Central memory CD8-positive, alpha-beta T cell (primary cell): ENCODE data around the gene ADAMTS14.
A peak's percentile ranks its signal among the peaks of the same experiment; 100 is the strongest.

Source experiments
- ATAC-seq: fragments of 150-1000 bp; cut with Tn5 transposase; replicated peaks from 2 replicates; pipeline ENCODE4 v1.10.0; 2022; ENCODE audit warnings: mild to moderate bottlenecking, moderate FRiP score, moderate number of reproducible peaks; ENCODE audit not compliant: poor library complexity, severe bottlenecking; ENCODE audit errors: extremely low read depth
- DNase-seq, 2 donors: peaks; one replicate each; pipeline ENCODE4 v3.0.0; 2021; ENCODE audit warnings: low spot score in 2 of 2
- H3K27ac Mint-ChIP-seq: one replicate; pipeline ENCODE4 v1.8.0; 2022; ENCODE audit warnings: low read depth, mild to moderate bottlenecking, moderate library complexity, mixed read lengths
- H3K27me3 Mint-ChIP-seq: one replicate; pipeline ENCODE4 v1.8.0; 2022; ENCODE audit warnings: mixed read lengths
- H3K36me3 Mint-ChIP-seq: one replicate; pipeline ENCODE4 v1.8.0; 2022; ENCODE audit warnings: mild to moderate bottlenecking, moderate library complexity, mixed read lengths; ENCODE audit not compliant: insufficient read depth
- H3K4me1 Mint-ChIP-seq: one replicate; pipeline ENCODE4 v1.8.0; 2022; ENCODE audit warnings: mixed read lengths
- H3K4me3 Mint-ChIP-seq: one replicate; pipeline ENCODE4 v1.8.0; 2022; ENCODE audit warnings: mild to moderate bottlenecking, moderate library complexity, mixed read lengths
- H3K9me3 Mint-ChIP-seq: one replicate; pipeline ENCODE4 v1.8.0; 2022; ENCODE audit warnings: mixed read lengths

Gene ADAMTS14

GRCh38 chr10:70781461-70782051 lies 109.2 kb downstream of the ADAMTS14 start:
- Mint-ChIP-seq H3K27me3 (no peaks in the 10 kb centered on the region), H3K9me3 (no peaks in the 10 kb centered on the region), H3K36me3 (no peaks in the 10 kb centered on the region), H3K4me3 (no peak overlapping the region), H3K4me1 (no peaks in the 10 kb centered on the region), H3K27ac (no peak overlapping the region)
- DNase-seq (no peak), ATAC-seq (no peak)

GRCh38 chr10:70782086-70782745 lies 109.9 kb downstream of the ADAMTS14 start:
- no peak overlapping the region for H3K4me3 Mint-ChIP-seq
- no peaks in the 10 kb centered on the region for H3K27me3 Mint-ChIP-seq
- no peak overlapping the region for H3K27ac Mint-ChIP-seq
- H3K36me3 Mint-ChIP-seq, result no peaks in the 10 kb centered on the region
- no peaks in the 10 kb centered on the region for H3K4me1 Mint-ChIP-seq
- H3K9me3 Mint-ChIP-seq, result no peaks in the 10 kb centered on the region
- no peak for ATAC-seq
- DNase-seq, result no peak

- no peak for ATAC-seq
- no peaks in the 10 kb centered on the region for H3K27me3 Mint-ChIP-seq
Measured at GRCh38 chr10:70782746-70783680, 110.7 kb downstream of the ADAMTS14 start.

GRCh38 chr10:70784016-70784415 lies 111.7 kb downstream of the ADAMTS14 start:
- no peaks in the 10 kb centered on the region for H3K4me1 Mint-ChIP-seq
- H3K9me3 Mint-ChIP-seq, result no peaks in the 10 kb centered on the region
- DNase-seq (no peak), ATAC-seq (no peak)
- H3K27me3 Mint-ChIP-seq, result no peaks in the 10 kb centered on the region
- H3K36me3 Mint-ChIP-seq, result no peaks in the 10 kb centered on the region
- no peak overlapping the region for H3K27ac Mint-ChIP-seq
- no peak overlapping the region for H3K4me3 Mint-ChIP-seq

More at GRCh38 chr10:70782746-70783680, 110.7 kb downstream of the ADAMTS14 start:
- no peak overlapping the region for H3K27ac Mint-ChIP-seq
- no peak for DNase-seq
- no peak overlapping the region for H3K4me3 Mint-ChIP-seq
- no peaks in the 10 kb centered on the region for H3K4me1 Mint-ChIP-seq
- H3K36me3 Mint-ChIP-seq, result no peaks in the 10 kb centered on the region
- H3K9me3 Mint-ChIP-seq, result no peaks in the 10 kb centered on the region

- Mint-ChIP-seq H3K27me3 (no peaks in the 10 kb centered on the region), H3K9me3 (no peaks in the 10 kb centered on the region), H3K36me3 (no peaks in the 10 kb centered on the region), H3K4me1 (no peaks in the 10 kb centered on the region), H3K27ac (no peak overlapping the region), H3K4me3 (no peak overlapping the region)
- DNase-seq (no peak), ATAC-seq (no peak)
Measured at GRCh38 chr10:70784471-70784870, 112.2 kb downstream of the ADAMTS14 start.

GRCh38 chr10:70785190-70785589 lies 112.9 kb downstream of the ADAMTS14 start, which contains the start of gene TBATA:
Gene TBATA (minus strand): TSS chr10:70785377. CDS start chr10:70783379, 1,998 bp downstream.
- H3K9me3 Mint-ChIP-seq, result no peaks in the 10 kb centered on the region
- no peak within 1 kb of the TSS for H3K4me3 Mint-ChIP-seq
- no peaks in the 10 kb centered on the region for H3K27me3 Mint-ChIP-seq
- no peak for ATAC-seq
- no peaks in the 10 kb centered on the region for H3K4me1 Mint-ChIP-seq
- H3K36me3 Mint-ChIP-seq, result no peaks in the 10 kb centered on the region
- DNase-seq, result no peak
- H3K27ac Mint-ChIP-seq, result no peak within 1 kb of the TSS

- no peak overlapping the region for H3K4me3 Mint-ChIP-seq
- DNase-seq (no peak), ATAC-seq (no peak)
- no peak overlapping the region for H3K27ac Mint-ChIP-seq
- H3K36me3 Mint-ChIP-seq, result no peaks in the 10 kb centered on the region
- H3K27me3 Mint-ChIP-seq, result peaks cover 8% of the 10 kb centered on the region
- no peaks in the 10 kb centered on the region for H3K9me3 Mint-ChIP-seq
- H3K4me1 Mint-ChIP-seq, result peaks cover 16% of the 10 kb centered on the region
Measured at GRCh38 chr10:70786799-70787415, 114.6 kb downstream of the ADAMTS14 start.

- Mint-ChIP-seq H3K36me3 (no peaks in the 10 kb centered on the region), H3K27ac (peak overlapping the region; percentile 45), H3K4me1 (peaks cover 20% of the 10 kb centered on the region), H3K27me3 (peaks cover 20% of the 10 kb centered on the region), H3K4me3 (no peak overlapping the region), H3K9me3 (no peaks in the 10 kb centered on the region)
- no peak for ATAC-seq
- no peak for DNase-seq
Measured at GRCh38 chr10:70791386-70792039, 119.2 kb downstream of the ADAMTS14 start.

GRCh38 chr10:70795613-70796012 lies 123.3 kb downstream of the ADAMTS14 start:
- no peak overlapping the region for H3K27ac Mint-ChIP-seq
- ATAC-seq, result no peak
- H3K27me3 Mint-ChIP-seq, result peaks cover 48% of the 10 kb centered on the region
- H3K36me3 Mint-ChIP-seq, result no peaks in the 10 kb centered on the region
- H3K9me3 Mint-ChIP-seq, result no peaks in the 10 kb centered on the region
- H3K4me1 Mint-ChIP-seq, result peaks cover 16% of the 10 kb centered on the region
- H3K4me3 Mint-ChIP-seq, result no peak overlapping the region
- DNase-seq, result no peak

- Mint-ChIP-seq H3K27me3 (peaks cover 53% of the 10 kb centered on the region), H3K27ac (no peak overlapping the region), H3K4me1 (no peaks in the 10 kb centered on the region), H3K36me3 (no peaks in the 10 kb centered on the region), H3K4me3 (no peak overlapping the region), H3K9me3 (no peaks in the 10 kb centered on the region)
- no peak for DNase-seq
- ATAC-seq, result no peak
Measured at GRCh38 chr10:70797840-70798239, 125.5 kb downstream of the ADAMTS14 start.

GRCh38 chr10:70799124-70799523 lies 126.8 kb downstream of the ADAMTS14 start:
- H3K4me3 Mint-ChIP-seq, result no peak overlapping the region
- H3K36me3 Mint-ChIP-seq, result no peaks in the 10 kb centered on the region
- H3K27me3 Mint-ChIP-seq, result peaks cover 66% of the 10 kb centered on the region
- ATAC-seq (no peak), DNase-seq (no peak)
- no peak overlapping the region for H3K27ac Mint-ChIP-seq
- no peaks in the 10 kb centered on the region for H3K4me1 Mint-ChIP-seq
- no peaks in the 10 kb centered on the region for H3K9me3 Mint-ChIP-seq

GRCh38 chr10:70801854-70802253 lies 129.5 kb downstream of the ADAMTS14 start:
- Mint-ChIP-seq H3K36me3 (no peaks in the 10 kb centered on the region), H3K27ac (no peak overlapping the region), H3K9me3 (no peaks in the 10 kb centered on the region), H3K27me3 (peaks cover 74% of the 10 kb centered on the region), H3K4me1 (peaks cover 5% of the 10 kb centered on the region), H3K4me3 (no peak overlapping the region)
- ATAC-seq, result no peak
- DNase-seq, result no peak
